ENCODE measurements around the gene CCN2.

CCN2 gene

DNA sequence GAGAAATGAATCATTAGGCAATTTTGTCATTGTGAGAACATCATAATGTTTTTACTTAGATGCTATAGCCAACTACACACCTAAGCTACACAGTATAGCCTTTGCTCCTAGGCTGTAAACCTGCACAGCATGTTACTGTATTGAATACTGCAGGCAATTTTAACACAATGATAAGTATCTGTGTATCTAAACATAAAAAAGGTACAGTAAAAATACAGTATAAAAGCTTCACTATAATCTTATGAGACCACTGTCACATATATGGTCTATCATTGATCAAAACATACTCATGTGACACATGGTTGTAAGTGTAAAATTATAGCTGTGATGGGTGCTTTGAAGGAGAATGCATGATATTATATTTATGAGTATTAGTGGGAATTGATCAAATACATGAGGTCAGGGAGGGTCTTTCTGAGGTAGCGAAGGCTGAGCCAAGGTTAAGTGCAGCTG lies 29.2 kb upstream of the CCN2 start:
- POLR2A ChIA-PET = interaction anchor here (0.8 to 2.2 kb wide), 3 partner anchors 26 to 33 kb away, joined by 3 to 31 read pairs (median 6); partner anchors contain the start of gene CCN2
- DNase-seq (ENCODE audit: low read depth, low spot score) = no peak
- no peak overlapping the region for H3K4me3 ChIP-seq (ENCODE audit: low read depth, low read length)
- TF ChIP-seq, protein P1, sequence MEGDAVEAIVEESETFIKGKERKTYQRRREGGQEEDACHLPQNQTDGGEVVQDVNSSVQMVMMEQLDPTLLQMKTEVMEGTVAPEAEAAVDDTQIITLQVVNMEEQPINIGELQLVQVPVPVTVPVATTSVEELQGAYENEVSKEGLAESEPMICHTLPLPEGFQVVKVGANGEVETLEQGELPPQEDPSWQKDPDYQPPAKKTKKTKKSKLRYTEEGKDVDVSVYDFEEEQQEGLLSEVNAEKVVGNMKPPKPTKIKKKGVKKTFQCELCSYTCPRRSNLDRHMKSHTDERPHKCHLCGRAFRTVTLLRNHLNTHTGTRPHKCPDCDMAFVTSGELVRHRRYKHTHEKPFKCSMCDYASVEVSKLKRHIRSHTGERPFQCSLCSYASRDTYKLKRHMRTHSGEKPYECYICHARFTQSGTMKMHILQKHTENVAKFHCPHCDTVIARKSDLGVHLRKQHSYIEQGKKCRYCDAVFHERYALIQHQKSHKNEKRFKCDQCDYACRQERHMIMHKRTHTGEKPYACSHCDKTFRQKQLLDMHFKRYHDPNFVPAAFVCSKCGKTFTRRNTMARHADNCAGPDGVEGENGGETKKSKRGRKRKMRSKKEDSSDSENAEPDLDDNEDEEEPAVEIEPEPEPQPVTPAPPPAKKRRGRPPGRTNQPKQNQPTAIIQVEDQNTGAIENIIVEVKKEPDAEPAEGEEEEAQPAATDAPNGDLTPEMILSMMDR (IDR thresholded peaks at IDR 0.05; ENCODE audit: insufficient read depth, low read length, missing control alignments) = no peak
- CTCF ChIA-PET = interaction anchor here (0.7 to 1.0 kb wide), 3 partner anchors 55 to 299 kb away, joined by 3 to 5 read pairs (median 3); no protein-coding TSS in a partner anchor

DNA sequence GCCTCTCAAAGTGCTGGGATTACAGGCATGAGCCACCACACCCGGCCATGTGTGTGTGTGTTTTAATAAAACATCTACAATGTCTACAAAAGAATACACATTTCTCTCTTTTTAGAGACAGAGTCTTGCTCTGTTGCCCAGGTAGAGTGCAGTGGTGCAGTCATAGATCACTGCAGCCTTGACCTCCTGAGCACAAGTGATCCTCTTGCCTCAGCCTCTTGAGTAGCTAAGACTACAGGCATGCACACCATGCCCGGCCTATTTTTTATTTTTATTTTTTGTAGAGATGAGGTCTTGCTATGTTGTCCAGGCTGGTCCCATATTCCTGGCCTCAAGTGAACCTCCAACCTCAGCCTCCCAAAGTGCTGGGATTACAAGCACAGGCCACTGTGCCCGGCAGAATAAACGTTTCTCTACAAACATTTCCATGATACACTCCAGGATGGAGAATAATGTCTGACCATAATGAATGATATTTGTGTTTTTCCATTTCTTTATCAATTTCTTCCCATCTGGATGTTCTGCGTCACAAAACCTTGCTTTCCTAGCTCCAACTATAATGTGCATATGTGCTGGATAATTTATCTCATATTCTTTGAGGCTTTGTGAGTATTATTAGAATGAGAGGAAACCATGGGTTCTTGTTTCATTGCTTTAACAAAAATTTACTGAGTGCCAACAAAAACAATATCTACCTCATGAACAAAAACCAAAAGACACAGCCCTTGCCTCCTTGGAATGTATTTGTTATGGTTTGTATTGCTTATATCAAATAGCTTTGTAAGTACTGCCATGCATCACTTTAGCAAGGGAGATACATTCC lies 28.6 kb upstream of the CCN2 start:
- H3K4me3 ChIP-seq (ENCODE audit: low read depth, low read length) = no peak overlapping the region
- peak; percentile 93 for DNase-seq (ENCODE audit: low read depth, low spot score)
- ChIA-PET POLR2A (interaction anchor here (0.8 to 2.2 kb wide), 3 partner anchors 25 to 32 kb away, joined by 3 to 31 read pairs (median 6); partner anchors contain the start of gene CCN2), CTCF (interaction anchor here (1.0 kb wide), 1 partner anchor 64 kb away, joined by 5 read pairs; no protein-coding TSS in a partner anchor)
- TF ChIP-seq, protein P1 (IDR thresholded peaks at IDR 0.05; ENCODE audit: insufficient read depth, low read length, missing control alignments) = no peak

DNA sequence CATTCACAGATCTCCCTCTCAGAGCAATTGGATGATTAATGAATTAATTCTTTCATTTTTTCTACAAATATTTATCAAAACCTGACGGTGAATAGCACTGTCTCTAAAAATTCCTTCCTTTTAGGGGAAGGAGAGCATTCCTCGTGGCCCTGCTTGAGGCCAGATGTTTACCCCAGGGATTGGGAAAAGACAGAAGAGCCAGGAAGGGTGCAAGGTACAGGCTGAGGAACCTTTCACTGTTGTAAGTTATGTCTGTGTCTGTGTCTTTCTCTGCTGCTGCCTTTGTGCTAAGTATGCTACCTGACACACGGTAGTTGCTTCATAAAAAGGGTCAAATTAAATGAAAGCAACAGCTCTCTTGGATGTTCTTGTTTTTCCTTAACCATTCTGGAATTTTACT lies 27.4 kb upstream of the CCN2 start:
- H3K4me3 ChIP-seq (ENCODE audit: low read depth, low read length) = no peak overlapping the region
- no peak for DNase-seq (ENCODE audit: low read depth, low spot score)
- TF ChIP-seq, protein P1 (IDR thresholded peaks at IDR 0.05; ENCODE audit: insufficient read depth, low read length, missing control alignments) = no peak
- POLR2A ChIA-PET = no interaction called here
- CTCF ChIA-PET = interaction anchor here (1.0 to 1.1 kb wide), 2 partner anchors 12 to 17 kb away, joined by 3 to 4 read pairs; no protein-coding TSS in a partner anchor

DNA sequence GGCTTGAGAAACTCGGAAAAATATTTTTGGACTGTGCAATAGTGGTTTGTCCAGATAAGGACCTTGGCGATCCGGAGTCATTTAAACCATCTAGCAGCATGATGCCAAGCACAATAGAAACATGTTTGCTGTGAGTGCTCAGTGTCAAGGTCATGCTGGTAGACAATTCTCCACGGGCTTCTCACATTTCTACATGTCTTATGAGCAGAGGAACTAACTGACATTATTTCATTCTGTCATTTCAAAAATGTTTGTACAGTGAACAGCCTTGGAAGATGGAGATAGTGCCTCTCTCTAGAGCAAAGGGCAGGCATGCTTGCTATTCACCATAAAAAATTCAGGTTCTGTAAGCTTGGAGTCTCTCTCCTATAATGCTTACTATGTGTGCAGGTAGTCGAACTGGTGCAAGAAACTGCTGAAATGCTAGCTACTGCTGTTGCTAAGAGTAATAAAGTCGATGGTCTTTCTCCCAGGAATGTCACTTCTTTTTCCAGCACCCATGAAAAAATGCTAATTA lies 25.4 kb upstream of the CCN2 start:
- ChIA-PET POLR2A (interaction anchor here (1.4 kb wide), 1 partner anchor 25 kb away, joined by 7 read pairs; the partner anchor contains the start of gene CCN2), CTCF (interaction anchor here (0.9 to 1.6 kb wide), 2 partner anchors 12 to 18 kb away, joined by 4 to 5 read pairs; no protein-coding TSS in a partner anchor)
- H3K4me3 ChIP-seq (ENCODE audit: low read depth, low read length) = no peak overlapping the region
- TF ChIP-seq, protein P1 (IDR thresholded peaks at IDR 0.05; ENCODE audit: insufficient read depth, low read length, missing control alignments) = no peak
- DNase-seq (ENCODE audit: low read depth, low spot score) = no peak

DNA sequence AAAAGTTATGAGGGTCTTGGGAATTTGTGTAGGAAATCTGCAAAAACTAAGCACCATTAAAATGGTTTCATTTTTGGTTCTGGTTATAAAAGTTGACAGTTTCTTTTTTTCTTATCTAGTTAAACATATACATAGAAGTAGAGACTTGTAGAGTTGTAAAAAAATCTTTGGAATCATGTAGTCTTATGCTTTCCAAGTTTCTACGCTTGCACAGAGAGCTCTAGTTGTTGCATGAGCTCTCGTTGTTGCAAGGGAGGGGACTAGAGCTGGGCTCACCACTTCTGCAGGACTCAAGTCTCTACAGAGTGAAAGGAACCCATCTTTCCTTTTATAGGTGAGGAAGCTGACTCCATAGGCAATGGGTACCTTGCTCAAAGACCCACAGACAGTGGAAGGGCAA lies 21.6 kb upstream of the CCN2 start:
- CTCF ChIA-PET = interaction anchor here (1.7 to 2.4 kb wide), 2 partner anchors 12 to 307 kb away, joined by 4 to 11 read pairs; no protein-coding TSS in a partner anchor
- POLR2A ChIA-PET = interaction anchor here (1.6 kb wide), 1 partner anchor 22 kb away, joined by 5 read pairs; the partner anchor contains the start of gene CCN2
- TF ChIP-seq, protein P1 (IDR thresholded peaks at IDR 0.05; ENCODE audit: insufficient read depth, low read length, missing control alignments) = no peak
- H3K4me3 ChIP-seq (ENCODE audit: low read depth, low read length) = no peak overlapping the region
- DNase-seq (ENCODE audit: low read depth, low spot score) = no peak

Measured in AG04449 (cell line).